T follicular helper cell (primary cell): ENCODE results near the gene SSR1.

ENCODE experiments used
- DNase-seq: peaks from one replicate; pipeline ENCODE4 v3.0.0-alpha.2; 2020; ENCODE audit warnings: low read depth

The SSR1 gene

GRCh38 chr6:7258231-7258763 lies 54.7 kb downstream of the SSR1 start:
- DNase-seq: no peak

DNA sequence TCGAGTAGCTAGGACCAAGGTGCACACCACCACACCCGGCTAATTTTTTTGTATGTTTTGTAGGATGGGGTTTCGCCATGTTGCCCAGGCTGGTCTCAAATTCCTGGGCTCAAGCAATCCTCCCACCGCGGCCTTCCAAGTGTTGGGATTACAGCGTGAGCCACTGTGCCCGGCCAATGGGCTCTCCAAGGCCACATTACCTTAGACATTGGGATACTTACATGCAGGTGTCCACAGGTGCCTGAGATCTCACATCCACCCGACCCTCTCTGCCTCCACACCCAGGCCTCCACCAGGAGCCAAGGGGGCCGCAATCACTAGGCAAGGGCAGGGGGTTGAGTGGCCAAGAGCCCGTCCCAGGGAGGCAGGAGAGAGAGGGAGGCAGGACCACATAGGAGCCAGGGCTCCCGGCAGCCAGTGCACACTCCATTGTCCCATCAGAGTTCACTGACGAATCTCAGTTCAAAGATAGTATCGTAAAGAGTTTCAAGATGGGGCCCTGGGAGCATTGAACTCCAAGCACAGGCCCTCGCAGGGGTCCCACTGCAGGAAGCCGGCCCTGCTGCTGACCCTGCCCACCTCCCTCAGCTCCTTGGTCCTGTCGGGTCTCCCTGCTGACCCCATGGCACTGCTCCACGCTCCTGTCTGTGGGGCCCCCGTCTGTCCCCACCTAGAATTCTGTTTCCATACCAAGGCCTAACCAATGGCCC lies 55.3 kb downstream of the SSR1 start:
- no peak for DNase-seq

DNA sequence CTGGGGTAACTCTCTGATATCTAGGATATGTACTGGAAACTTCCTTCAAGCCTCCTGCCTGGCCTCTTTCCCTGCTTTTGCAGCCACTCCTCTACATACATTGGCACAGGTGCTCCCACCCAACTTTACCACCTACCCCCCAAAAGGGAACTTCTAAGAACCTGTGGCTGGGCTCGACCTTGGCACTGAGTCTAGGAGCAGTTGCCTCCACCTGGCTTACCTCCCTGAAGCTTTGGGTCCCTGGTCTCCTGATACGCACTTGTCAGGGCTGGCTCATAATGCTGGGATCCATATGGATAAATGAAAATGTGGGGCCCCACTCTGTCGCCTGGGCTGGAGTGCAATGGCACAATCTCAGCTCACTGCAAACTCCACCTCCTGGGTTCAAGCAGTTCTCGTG lies 56.2 kb downstream of the SSR1 start:
- no peak for DNase-seq

GRCh38 chr6:7255918-7256317 lies 57.1 kb downstream of the SSR1 start:
- no peak for DNase-seq

DNA sequence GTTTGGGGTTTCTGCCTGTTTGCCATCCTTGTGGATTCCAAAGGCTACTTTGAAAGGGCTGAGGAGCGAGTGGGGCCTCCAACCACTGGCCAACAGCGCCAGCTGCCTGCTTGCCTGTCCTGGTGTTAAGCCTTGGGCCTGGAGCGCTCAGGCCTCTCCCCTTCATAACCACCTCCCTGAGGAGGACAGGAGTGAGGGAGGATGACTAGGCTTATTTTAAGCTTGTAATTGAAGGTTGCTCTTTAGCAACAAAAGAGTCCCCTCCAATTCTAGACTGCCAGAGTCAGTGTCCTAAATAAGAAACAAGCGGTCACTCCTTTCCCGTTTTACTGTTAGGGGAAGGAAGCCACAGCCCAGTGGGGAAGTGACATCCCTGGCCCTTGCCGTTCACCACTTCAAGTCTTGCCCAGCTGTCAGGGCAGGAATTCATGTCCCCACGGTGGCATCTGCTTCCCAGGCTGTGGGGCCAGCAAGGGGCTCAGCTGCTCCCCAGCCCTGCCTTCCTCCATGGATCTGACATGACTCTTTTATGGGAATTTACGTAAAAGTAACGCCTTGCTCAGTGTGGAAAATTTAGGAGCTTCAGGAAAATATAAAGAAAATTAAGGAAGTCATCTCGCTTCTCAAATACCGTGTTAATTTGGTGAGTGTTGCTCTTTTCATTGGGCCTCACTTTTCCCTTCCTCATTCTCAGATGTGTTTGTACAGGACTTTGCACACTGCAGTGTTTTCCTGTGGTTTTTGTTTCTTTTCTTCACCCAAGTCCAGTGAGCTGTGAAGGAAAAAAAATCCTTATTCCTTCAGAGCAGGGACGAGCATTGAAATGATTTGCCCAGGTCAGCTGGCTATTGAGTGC lies 57.8 kb downstream of the SSR1 start:
- no peak for DNase-seq

DNA sequence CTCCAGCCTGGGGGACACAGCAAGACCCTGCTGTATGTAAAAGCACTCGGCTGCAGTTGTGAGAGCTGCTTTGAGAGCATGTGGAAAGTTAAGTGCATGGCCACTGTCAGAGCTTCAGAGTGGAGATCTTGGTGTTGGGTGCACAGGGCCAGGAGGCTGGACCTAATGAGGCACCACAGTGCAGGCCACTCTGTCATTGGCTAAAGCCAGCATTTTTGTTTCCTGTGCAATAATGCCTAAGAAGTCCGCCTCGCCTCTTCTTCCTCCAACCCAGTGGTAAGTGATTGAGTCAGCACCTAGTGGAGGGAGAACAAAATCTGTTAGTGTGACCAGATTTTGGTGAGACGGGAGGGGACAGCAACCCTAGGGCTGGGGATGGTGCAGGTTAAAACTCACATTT lies 60.6 kb downstream of the SSR1 start:
- DNase-seq: no peak

DNA sequence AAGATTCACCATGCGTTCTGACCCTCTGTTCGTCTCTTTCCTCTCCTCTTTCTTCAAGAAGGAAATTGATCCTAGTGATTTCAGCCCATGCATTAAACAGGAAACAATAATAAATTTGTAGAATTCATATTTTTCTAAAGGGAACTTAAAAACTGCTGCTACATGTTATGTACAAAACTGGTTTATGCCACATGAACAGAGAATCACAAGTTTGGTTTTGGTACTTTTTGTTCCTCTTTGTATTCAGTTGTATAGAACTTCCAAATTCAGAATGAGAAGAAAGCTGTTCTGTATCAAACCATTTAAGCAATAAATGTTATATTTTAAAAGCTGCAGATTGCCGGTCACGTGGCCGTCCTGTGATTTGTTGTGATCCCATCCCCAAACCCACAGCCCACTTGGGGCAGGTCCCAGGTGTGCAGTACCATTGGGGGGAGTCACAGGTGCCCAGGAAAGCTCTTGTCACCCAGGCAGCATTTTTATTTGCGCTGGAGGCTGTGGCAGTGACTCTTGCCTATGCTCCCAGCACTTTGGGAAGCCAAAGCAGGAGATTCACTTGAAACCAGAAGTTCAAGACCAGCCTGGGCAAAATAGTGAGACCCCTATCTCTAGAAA lies 61.2 kb downstream of the SSR1 start:
- no peak for DNase-seq

- no peak for DNase-seq
Measured at GRCh38 chr6:7250812-7251211, 62.2 kb downstream of the SSR1 start.

DNA sequence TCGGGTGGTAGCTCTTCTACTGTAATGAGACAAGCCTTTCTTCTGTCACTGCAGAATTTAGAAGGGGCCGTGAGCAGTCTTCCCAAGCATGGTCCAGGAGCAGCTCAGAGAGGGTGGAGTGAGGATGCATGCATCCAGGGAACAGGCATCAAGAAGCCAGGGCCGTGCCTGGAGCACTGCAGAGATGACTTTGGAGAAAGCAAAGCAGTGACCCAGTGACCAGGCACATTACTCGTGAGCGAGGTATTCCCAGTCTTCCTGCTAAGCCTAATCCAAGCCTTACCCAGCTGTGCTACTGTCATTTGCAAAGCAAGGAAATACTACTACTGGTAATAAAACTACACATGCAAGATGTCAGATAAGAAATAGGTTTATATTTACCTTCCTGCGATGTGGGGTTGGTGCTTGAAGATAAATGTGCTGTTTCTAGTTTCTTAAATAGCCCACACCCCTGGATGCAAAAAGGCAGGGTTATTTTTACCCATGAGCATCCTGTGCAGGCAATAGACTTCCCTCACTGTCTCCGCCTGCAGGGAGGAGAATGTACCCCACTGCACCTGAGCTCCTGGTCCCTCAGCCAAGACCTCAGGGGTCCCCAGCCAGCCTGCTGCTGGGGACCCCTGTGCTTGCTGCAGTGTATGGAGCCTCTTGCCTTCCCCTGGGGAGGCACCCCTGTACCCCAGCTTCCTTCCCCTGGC lies 62.9 kb downstream of the SSR1 start:
- DNase-seq: no peak

DNA sequence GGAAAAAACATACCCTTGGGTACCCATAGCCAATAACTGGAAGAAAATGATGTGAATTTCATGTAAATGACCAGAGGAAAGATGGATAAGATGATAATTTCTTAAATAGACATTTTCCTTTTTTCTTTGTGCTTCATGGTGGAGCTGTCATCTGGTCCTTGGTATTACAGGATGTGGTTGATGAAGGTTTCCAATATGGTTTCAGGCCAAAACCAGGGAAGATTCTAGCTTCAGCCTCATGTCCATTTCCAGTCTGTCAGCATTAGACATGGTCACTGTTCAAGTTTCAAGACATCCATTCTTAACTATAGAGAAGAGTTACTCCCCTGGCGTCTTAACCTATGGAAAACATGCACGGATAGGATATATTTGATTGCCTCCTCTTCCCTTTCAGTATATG lies 63.6 kb downstream of the SSR1 start:
- no peak for DNase-seq

GRCh38 chr6:7247828-7248227 lies 65.2 kb downstream of the SSR1 start:
- DNase-seq: no peak

DNA sequence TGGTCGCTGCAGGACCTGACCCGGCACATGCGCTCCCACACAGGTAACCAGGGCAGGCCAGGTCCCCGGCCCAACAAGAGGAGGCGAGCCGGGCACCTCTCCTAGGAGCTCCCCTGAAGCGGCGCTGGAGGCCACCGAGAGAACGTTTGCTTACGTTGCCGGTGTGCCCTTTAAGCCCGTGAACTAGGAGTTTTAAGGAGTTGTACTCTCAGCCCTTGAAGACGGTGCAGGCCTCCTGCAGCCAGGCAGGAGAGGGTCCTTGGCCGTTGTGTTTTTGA lies 65.9 kb downstream of the SSR1 start:
- no peak for DNase-seq

DNA sequence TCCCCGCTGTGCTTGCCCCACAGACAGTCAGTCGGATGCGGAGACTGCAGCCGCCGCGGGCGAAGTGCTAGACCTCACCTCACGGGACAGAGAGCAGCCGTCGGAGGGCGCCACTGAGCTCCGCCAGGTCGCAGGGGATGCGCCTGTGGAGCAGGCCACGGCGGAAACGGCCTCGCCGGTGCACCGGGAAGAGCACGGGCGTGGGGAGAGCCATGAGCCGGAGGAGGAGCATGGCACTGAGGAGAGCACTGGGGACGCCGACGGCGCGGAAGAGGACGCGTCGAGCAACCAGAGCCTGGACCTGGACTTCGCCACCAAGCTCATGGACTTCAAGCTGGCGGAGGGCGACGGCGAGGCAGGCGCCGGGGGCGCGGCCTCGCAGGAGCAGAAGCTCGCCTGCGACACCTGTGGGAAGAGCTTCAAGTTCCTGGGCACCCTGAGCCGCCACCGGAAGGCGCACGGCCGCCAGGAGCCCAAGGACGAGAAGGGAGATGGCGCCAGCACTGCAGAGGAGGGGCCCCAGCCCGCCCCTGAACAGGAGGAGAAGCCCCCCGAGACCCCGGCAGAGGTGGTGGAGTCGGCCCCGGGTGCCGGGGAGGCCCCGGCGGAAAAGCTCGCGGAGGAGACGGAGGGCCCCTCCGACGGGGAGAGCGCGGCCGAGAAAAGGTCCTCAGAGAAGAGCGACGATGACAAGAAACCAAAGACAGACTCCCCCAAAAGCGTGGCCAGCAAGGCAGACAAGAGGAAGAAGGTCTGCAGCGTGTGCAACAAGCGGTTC lies 66.4 kb downstream of the SSR1 start:
- no peak for DNase-seq

- DNase-seq: no peak
Measured at GRCh38 chr6:7245668-7246393, 67.2 kb downstream of the SSR1 start.

- DNase-seq: peak; percentile 22
Measured at GRCh38 chr6:7243179-7243981, 69.6 kb downstream of the SSR1 start.

DNA sequence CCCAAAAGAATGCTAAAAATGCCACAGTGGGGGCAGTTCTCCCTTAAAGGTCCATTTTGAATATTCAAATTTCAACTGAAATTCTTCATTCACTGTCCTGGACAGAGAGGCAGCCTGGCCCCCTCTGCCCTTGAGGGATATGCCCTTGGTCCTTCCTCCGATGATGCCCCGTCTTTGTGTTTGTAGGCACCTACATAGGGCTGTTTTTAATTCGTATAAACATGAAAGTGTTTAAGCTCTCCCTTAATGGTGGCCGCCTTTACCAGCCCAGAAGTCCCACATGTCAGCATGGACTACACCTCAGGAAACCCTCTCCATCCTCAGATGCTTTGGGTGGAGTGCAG lies 70.2 kb downstream of the SSR1 start:
- no peak for DNase-seq

- DNase-seq: no peak
Measured at GRCh38 chr6:7241709-7242645, 71.0 kb downstream of the SSR1 start.

- DNase-seq: no peak
Measured at GRCh38 chr6:7241160-7241559, 71.8 kb downstream of the SSR1 start.

GRCh38 chr6:7240351-7240750 lies 72.6 kb downstream of the SSR1 start:
- no peak for DNase-seq
